Measurements from ENCODE around the gene NSL1. TPM values are rescaled to one million over a fixed set of nuclear protein-coding genes. Genes with fewer than 3 reads are reported as not detected.

The NSL1 gene
- total RNA-seq, 2 experiments from 2014 or later: 39.7 to 48.5 TPM

DNA sequence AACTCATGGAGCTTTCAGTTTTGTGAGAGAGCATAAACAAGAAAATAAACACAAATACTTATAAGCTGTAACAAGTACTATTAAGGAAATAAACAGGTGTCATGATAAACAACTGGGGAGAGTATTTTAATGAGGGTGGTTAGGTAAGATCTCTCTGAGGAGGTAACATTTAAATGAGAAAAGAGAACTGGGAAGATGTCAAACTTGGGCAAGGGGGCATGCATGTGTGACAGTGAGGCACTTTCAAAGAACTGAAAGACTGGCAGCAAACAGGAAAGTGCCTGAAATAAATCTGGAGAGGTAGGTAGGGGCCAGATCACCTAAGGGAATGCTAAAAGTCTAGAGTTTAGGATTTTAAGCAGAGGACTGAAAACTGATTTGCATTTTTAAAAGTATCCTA lies 37.8 kb downstream of the NSL1 start:
- ATAC-seq: no peak
- peak overlapping the region; percentile 39 for H3K27ac Mint-ChIP-seq
- CTCF ChIA-PET: interaction anchor here (0.8 to 7.5 kb wide), 10 partner anchors 15 to 298 kb away, joined by 3 to 60 read pairs (median 6); partner anchors contain the start of genes BATF3 and NSL1

GRCh38 chr1:212752934-212753497 lies 38.6 kb downstream of the NSL1 start:
- Mint-ChIP-seq H3K36me3 (peaks cover 6% of the 10 kb centered on the region), H3K27ac (peak overlapping the region; percentile 68), H3K9me3 (ENCODE audit: low read depth) (no peaks in the 10 kb centered on the region), H3K4me3 (peak overlapping the region; percentile 61), H3K4me1 (peaks cover 52% of the 10 kb centered on the region), H3K27me3 (no peaks in the 10 kb centered on the region)
- CTCF ChIA-PET: interaction anchor here (1.0 to 7.5 kb wide), 8 partner anchors 14 to 88 kb away, joined by 3 to 60 read pairs (median 12); partner anchors contain the start of genes BATF3 and NSL1
- peak; percentile 73 for ATAC-seq
- no peak for DNase-seq

More for the DNA sequence above, 37.8 kb downstream of the NSL1 start:
- H3K36me3 Mint-ChIP-seq: peaks cover 6% of the 10 kb centered on the region
- no peak for DNase-seq
- no peaks in the 10 kb centered on the region for H3K27me3 Mint-ChIP-seq
- peaks cover 52% of the 10 kb centered on the region for H3K4me1 Mint-ChIP-seq
- peak overlapping the region; percentile 14 for H3K4me3 Mint-ChIP-seq
- no peaks in the 10 kb centered on the region for H3K9me3 Mint-ChIP-seq (ENCODE audit: low read depth)

DNA sequence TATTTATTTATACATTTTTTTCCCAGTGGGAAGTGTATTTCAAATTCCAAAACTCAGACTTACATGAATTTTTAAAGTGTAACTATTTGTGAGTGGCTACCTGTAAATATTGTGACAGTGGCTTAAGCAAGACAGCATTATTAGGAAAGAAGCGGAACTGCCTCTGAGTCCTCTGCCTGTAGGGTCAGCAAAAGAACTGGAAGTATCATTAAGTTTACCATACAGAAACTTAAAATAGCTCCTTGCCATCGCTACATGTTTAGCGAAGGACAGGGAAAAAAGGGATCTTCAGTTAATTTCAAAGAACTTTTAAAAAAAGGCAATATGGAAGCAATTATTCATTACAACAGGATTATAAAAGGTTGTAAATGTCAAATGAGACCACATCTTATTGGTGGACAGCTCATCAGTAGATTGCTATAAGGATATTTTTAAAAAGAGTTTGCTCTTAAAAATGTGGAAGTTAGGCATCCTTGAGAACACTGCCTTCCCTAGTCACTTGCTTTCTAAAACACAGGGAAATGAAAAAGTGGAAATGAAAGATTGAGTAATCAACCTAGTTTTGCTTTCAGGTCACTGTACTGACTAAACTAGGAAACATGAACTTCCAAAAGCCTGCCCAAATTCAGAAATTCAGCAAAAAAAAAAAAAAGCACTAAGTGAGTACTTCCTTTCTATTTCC lies 39.2 kb downstream of the NSL1 start:
- Mint-ChIP-seq H3K36me3 (peaks cover 6% of the 10 kb centered on the region), H3K9me3 (ENCODE audit: low read depth) (no peaks in the 10 kb centered on the region), H3K27me3 (no peaks in the 10 kb centered on the region), H3K4me1 (peaks cover 52% of the 10 kb centered on the region), H3K4me3 (peak overlapping the region; percentile 61), H3K27ac (peak overlapping the region; percentile 68)
- CTCF ChIA-PET: interaction anchor here (1.0 to 7.5 kb wide), 8 partner anchors 13 to 275 kb away, joined by 3 to 60 read pairs (median 16); partner anchors contain the start of genes BATF3, NSL1 and TATDN3
- ATAC-seq (peak; percentile 38), DNase-seq (no peak)

DNA sequence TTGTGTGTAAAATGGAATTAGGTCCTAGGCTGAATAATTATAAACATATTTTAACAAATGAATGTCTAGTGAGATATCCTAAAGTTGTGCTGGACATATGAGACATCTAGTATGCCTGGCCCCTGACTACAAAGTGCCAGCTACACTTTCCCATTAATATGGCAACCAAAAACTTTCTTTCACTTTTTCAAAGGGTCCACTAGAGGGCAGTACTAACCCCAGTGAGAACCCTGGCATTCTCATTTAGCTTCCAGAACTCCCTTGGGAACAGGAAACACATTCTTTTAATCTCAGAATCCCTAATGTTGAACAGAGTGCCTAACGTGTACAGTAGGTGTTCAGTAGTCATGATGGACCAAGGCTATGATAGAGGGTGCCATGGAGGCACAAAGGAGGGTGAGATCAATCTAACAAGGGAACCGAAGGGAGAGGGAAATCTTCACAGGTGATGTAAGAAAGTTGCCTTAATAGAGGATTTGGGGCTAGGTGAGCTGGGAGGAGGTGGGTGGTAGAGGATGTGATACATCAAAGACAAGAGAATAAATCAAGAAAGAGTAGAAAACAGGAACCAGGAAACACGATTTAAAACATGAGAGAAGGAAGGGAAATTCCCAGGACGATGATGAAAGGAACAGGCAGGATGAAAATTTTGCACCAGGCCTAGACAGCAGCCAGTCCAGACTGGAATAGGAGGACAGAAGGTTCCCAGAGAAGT lies 41.6 kb downstream of the NSL1 start:
- CTCF ChIA-PET: interaction anchor here (0.5 to 7.5 kb wide), 33 partner anchors 9 to 546 kb away, joined by 3 to 60 read pairs (median 4); partner anchors contain the start of genes NSL1 and TATDN3
- Mint-ChIP-seq H3K27me3 (no peaks in the 10 kb centered on the region), H3K4me3 (no peak overlapping the region), H3K9me3 (ENCODE audit: low read depth) (no peaks in the 10 kb centered on the region), H3K4me1 (peaks cover 55% of the 10 kb centered on the region), H3K27ac (peak overlapping the region; percentile 74), H3K36me3 (peaks cover 13% of the 10 kb centered on the region)
- ATAC-seq: no peak
- DNase-seq: no peak

DNA sequence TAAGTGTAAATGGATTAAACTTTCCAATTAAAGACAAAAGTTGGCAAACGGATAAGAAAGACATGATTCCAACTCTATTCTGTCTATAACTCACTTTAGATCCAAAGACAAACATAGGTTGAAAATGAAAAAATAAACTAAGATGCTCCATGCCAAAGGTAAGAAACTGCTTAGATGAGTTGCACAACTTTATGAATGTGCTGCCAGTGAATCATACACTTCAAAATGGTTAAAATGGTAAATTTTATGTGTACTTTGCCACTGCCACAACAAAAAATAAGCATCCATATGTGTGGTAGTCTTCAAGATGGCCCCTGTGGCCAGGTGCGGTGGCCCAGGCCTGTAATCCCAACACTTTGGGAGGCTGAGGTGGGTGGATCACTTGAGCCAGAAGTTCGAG lies 45.0 kb downstream of the NSL1 start:
- Mint-ChIP-seq H3K9me3 (ENCODE audit: low read depth) (peaks cover 2% of the 10 kb centered on the region), H3K36me3 (peaks cover 39% of the 10 kb centered on the region), H3K4me1 (peaks cover 39% of the 10 kb centered on the region), H3K27ac (no peak overlapping the region), H3K4me3 (no peak overlapping the region), H3K27me3 (no peaks in the 10 kb centered on the region)
- ATAC-seq (no peak), DNase-seq (no peak)
- CTCF ChIA-PET: interaction anchor here (1.0 to 2.1 kb wide), 4 partner anchors 22 to 82 kb away, joined by 3 to 9 read pairs (median 6); no protein-coding TSS in a partner anchor

DNA sequence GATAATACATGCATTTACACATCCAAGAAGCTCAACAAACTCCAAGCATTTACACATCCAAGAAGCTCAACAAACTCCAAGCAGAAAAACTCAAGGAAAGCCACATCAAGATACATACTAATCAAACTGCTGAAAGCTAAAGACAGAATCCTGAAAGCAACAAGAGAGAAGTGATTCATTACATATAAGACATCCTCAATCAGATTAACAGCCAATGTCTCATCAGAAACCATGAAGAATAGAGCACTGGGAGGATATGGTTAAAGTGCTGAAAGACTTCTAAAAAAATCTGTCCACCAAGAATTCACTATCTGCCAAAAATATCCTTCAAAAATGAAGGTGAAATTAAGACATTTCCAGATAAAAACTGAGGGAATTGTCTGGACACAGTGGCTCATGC lies 46.3 kb downstream of the NSL1 start:
- CTCF ChIA-PET: interaction anchor here (0.6 to 2.1 kb wide), 3 partner anchors 24 to 297 kb away, joined by 3 to 9 read pairs (median 3); no protein-coding TSS in a partner anchor
- H3K4me3 Mint-ChIP-seq: no peak overlapping the region
- ATAC-seq (no peak), DNase-seq (no peak)
- H3K36me3 Mint-ChIP-seq: peaks cover 48% of the 10 kb centered on the region
- peaks cover 41% of the 10 kb centered on the region for H3K4me1 Mint-ChIP-seq
- no peak overlapping the region for H3K27ac Mint-ChIP-seq
- H3K9me3 Mint-ChIP-seq (ENCODE audit: low read depth): peaks cover 2% of the 10 kb centered on the region
- no peaks in the 10 kb centered on the region for H3K27me3 Mint-ChIP-seq

- H3K4me1 Mint-ChIP-seq: peaks cover 45% of the 10 kb centered on the region
Observed at GRCh38 chr1:212743901-212744475, 47.6 kb downstream of the NSL1 start.

DNA sequence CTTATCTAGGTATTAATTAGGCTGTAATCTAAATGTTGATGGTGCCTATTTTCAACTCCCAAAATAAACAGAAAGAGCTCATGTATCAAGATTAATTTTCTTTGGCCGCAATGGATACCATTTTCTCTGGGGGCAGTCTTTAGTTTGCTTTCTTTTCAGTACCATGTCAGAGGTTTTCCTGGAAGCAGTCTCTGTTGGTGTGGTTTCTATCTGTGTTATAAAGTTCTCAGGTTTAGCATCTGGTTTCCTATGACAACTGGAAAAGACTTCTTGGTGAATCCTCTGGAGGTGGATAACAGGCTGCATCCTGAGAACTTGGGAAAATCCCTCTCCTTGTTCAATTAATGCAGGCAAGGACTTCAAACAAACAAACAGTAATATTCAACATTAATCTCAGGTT lies 53.2 kb downstream of the NSL1 start:
- H3K36me3 Mint-ChIP-seq: peaks cover 47% of the 10 kb centered on the region
- CTCF ChIA-PET: interaction anchor here (1.1 to 6.4 kb wide), 7 partner anchors 9 to 284 kb away, joined by 3 to 60 read pairs (median 8); partner anchors contain the start of gene BATF3
- peak overlapping the region; percentile 97 for H3K27ac Mint-ChIP-seq
- DNase-seq: no peak
- peak; percentile 83 for ATAC-seq
- H3K4me1 Mint-ChIP-seq: peaks cover 42% of the 10 kb centered on the region
- peak overlapping the region; percentile 56 for H3K4me3 Mint-ChIP-seq
- H3K27me3 Mint-ChIP-seq: no peaks in the 10 kb centered on the region
- H3K9me3 Mint-ChIP-seq (ENCODE audit: low read depth): peaks cover 2% of the 10 kb centered on the region

More at GRCh38 chr1:212743901-212744475, 47.6 kb downstream of the NSL1 start:
- peak; percentile 33 for ATAC-seq
- no peak for DNase-seq
- CTCF ChIA-PET: interaction anchor here (0.6 to 2.7 kb wide), 7 partner anchors 21 to 79 kb away, joined by 3 to 5 read pairs (median 3); no protein-coding TSS in a partner anchor
- H3K9me3 Mint-ChIP-seq (ENCODE audit: low read depth): peaks cover 2% of the 10 kb centered on the region
- no peaks in the 10 kb centered on the region for H3K27me3 Mint-ChIP-seq
- H3K27ac Mint-ChIP-seq: peak overlapping the region; percentile 62
- no peak overlapping the region for H3K4me3 Mint-ChIP-seq
- peaks cover 51% of the 10 kb centered on the region for H3K36me3 Mint-ChIP-seq

GRCh38 chr1:212737559-212737958 lies 54.0 kb downstream of the NSL1 start:
- Mint-ChIP-seq H3K9me3 (ENCODE audit: low read depth) (peaks cover 2% of the 10 kb centered on the region), H3K4me1 (peaks cover 42% of the 10 kb centered on the region), H3K27ac (peak overlapping the region; percentile 79), H3K36me3 (peaks cover 47% of the 10 kb centered on the region), H3K4me3 (no peak overlapping the region), H3K27me3 (no peaks in the 10 kb centered on the region)
- no peak for ATAC-seq
- CTCF ChIA-PET: interaction anchor here (1.0 to 6.4 kb wide), 10 partner anchors 9 to 284 kb away, joined by 3 to 60 read pairs (median 5); partner anchors contain the start of gene BATF3
- no peak for DNase-seq

GRCh38 chr1:212733109-212733508 lies 58.5 kb downstream of the NSL1 start:
- CTCF ChIA-PET: interaction anchor here (1.2 kb wide), 1 partner anchor 32 kb away, joined by 3 read pairs; no protein-coding TSS in a partner anchor
- peaks cover 39% of the 10 kb centered on the region for H3K4me1 Mint-ChIP-seq
- ATAC-seq (no peak), DNase-seq (no peak)
- no peak overlapping the region for H3K27ac Mint-ChIP-seq
- H3K36me3 Mint-ChIP-seq: peaks cover 22% of the 10 kb centered on the region
- H3K9me3 Mint-ChIP-seq (ENCODE audit: low read depth): no peaks in the 10 kb centered on the region
- H3K27me3 Mint-ChIP-seq: no peaks in the 10 kb centered on the region
- H3K4me3 Mint-ChIP-seq: no peak overlapping the region

- no peak for ATAC-seq
- Mint-ChIP-seq H3K4me3 (no peak overlapping the region), H3K4me1 (peaks cover 44% of the 10 kb centered on the region)
Observed at GRCh38 chr1:212731630-212732029, 59.9 kb downstream of the NSL1 start.

GRCh38 chr1:212728606-212729005 lies 63.0 kb downstream of the NSL1 start:
- Mint-ChIP-seq H3K36me3 (peaks cover 25% of the 10 kb centered on the region), H3K27ac (peak overlapping the region; percentile 82), H3K27me3 (no peaks in the 10 kb centered on the region), H3K9me3 (ENCODE audit: low read depth) (no peaks in the 10 kb centered on the region), H3K4me3 (peak overlapping the region; percentile 4), H3K4me1 (peaks cover 60% of the 10 kb centered on the region)
- CTCF ChIA-PET: interaction anchor here (1.2 to 4.7 kb wide), 5 partner anchors 9 to 54 kb away, joined by 3 to 21 read pairs (median 3); no protein-coding TSS in a partner anchor
- DNase-seq (no peak), ATAC-seq (no peak)

More at GRCh38 chr1:212731630-212732029, 59.9 kb downstream of the NSL1 start:
- DNase-seq: no peak
- no peaks in the 10 kb centered on the region for H3K27me3 Mint-ChIP-seq
- H3K9me3 Mint-ChIP-seq (ENCODE audit: low read depth): no peaks in the 10 kb centered on the region
- H3K27ac Mint-ChIP-seq: peak overlapping the region; percentile 74
- H3K36me3 Mint-ChIP-seq: peaks cover 22% of the 10 kb centered on the region
- CTCF ChIA-PET: interaction anchor here (1.0 to 1.7 kb wide), 6 partner anchors 9 to 67 kb away, joined by 3 to 6 read pairs (median 3); no protein-coding TSS in a partner anchor
